Lung (tissue), 12 donors: ENCODE results near the gene DDI1. TPM values are rescaled to one million over a fixed set of nuclear protein-coding genes. Genes with fewer than 3 reads are reported as not detected.

Experiments used
- ATAC-seq: fragments of 200-7000 bp; cut with Tn5 transposase; one replicate; pipeline ENCODE4 v1.9.1; 2020; ENCODE audit warnings: moderate number of reproducible peaks; ENCODE audit not compliant: insufficient read depth, low FRiP score
- DNase-seq, 3 donors: peaks; one replicate each; pipeline ENCODE4 v3.0.0-alpha.2; 2013 to 2017
- H3K27ac ChIP-seq, 2 donors: one replicate each; pipeline ENCODE4 v1.5.1; 2013; ENCODE audit warnings: mild to moderate bottlenecking in 2 of 2, moderate library complexity in 2 of 2, control low read depth in 1 of 2, inconsistent platforms in 1 of 2, low read depth in 1 of 2, low read length in 1 of 2
- H3K27me3 ChIP-seq, 3 donors: one replicate each; pipeline ENCODE4 v1.5.1; 2013; ENCODE audit warnings: low read length in 2 of 3; ENCODE audit not compliant: control insufficient read depth in 3 of 3, insufficient read depth in 3 of 3
- H3K36me3 ChIP-seq, 4 donors: one replicate each; pipeline ENCODE4 v1.5.1; 2013; ENCODE audit warnings: low read length in 4 of 4, mild to moderate bottlenecking in 1 of 4, moderate library complexity in 1 of 4; ENCODE audit not compliant: control insufficient read depth in 4 of 4, insufficient read depth in 4 of 4
- H3K4me1 ChIP-seq, 5 donors: one replicate each; pipeline ENCODE4 v1.5.1; 2013; ENCODE audit warnings: low read length in 5 of 5, mild to moderate bottlenecking in 2 of 5, moderate library complexity in 1 of 5; ENCODE audit not compliant: control insufficient read depth in 5 of 5, insufficient read depth in 5 of 5
- H3K4me3 ChIP-seq: one replicate; pipeline ENCODE4 v1.5.1; 2013; ENCODE audit warnings: mild to moderate bottlenecking, control low read depth, moderate library complexity
- H3K9ac ChIP-seq, 2 donors: one replicate each; pipeline ENCODE4 v1.5.1; 2013; ENCODE audit warnings: low read length in 2 of 2, control low read depth in 1 of 2; ENCODE audit not compliant: insufficient read depth in 1 of 2
- H3K9me3 ChIP-seq, 4 donors: one replicate each; pipeline ENCODE4 v1.5.1; 2013; ENCODE audit warnings: low read length in 3 of 4, mild to moderate bottlenecking in 1 of 4, moderate library complexity in 1 of 4; ENCODE audit not compliant: control insufficient read depth in 4 of 4, insufficient read depth in 3 of 4
- CTCF ChIP-seq: IDR thresholded peaks from 2 replicates; pipeline ENCODE4 v1.5.1; 2012; ENCODE audit warnings: mild to moderate bottlenecking; ENCODE audit errors: control extremely low read depth, extremely low read depth
- WGBS, 2 donors: extraction: QIAGEN DNeasy Blood & Tissue Kit; methylation state at CpG; one replicate each; pipeline ENCODE4 v1.1.7; 2013; 5-methylcytosine and 5-hydroxymethylcytosine counted together
- polyA plus RNA-seq, 2 donors: library from polyadenylated mRNA; stranded (reverse); fragments of 200-250 nt; gene quantifications; one replicate each; pipeline ENCODE4 v1.2.1, GENCODE V29; 2013
- total RNA-seq, 2 donors: library from RNA; depleted of rRNA in 1 of 2; stranded (reverse); fragments of >200 nt in 1 of 2; gene quantifications; one replicate each; pipeline ENCODE4 v1.2.1, GENCODE V29; 2014 to 2021
- donor health status: control.
- donor health status: control.
- donor health status: Bipolar disorder and iron deficiency.
- donor health status: healthy.
- donor health status: DM: yes; HTN: yes; CAD: no.

Gene DDI1
- total and polyA plus RNA-seq, 4 donors: not detected

GRCh38 chr11:104086621-104087020 lies 50.2 kb downstream of the DDI1 start:
- H3K27ac ChIP-seq: no peak overlapping the region
- H3K9ac ChIP-seq: no peak overlapping the region
- ATAC-seq (no peak), DNase-seq (peak; percentile 38 to 93 (median 91))
- H3K27me3 ChIP-seq: no peaks in the 10 kb centered on the region
- WGBS, 2 donors: 54 to 68% methylated on average over 5 of the region's 5 CpGs
- H3K4me1 ChIP-seq: peaks cover 0 to 30% (median 3%) of the 10 kb centered on the region in 5 donors
- no peak overlapping the region for H3K4me3 ChIP-seq
- no peak for TF ChIP-seq CTCF
- H3K9me3 ChIP-seq: no peaks in the 10 kb centered on the region
- no peaks in the 10 kb centered on the region for H3K36me3 ChIP-seq

Other genes starting within 250 kb of the DDI1 start
- gene PDGFD, start 127.5 kb downstream of the DDI1 start, total RNA-seq: 10 to 100 TPM in 1 of 2 donors, 1 to 10 TPM in 1; 1.9 to 10.6 TPM
- gene PDGFD, start 127.5 kb downstream of the DDI1 start, polyA plus RNA-seq: under 1 TPM; 0.71 to 0.83 TPM